22Rv1 (cell line): ENCODE results near the gene WWOX.

Experiments used
- CTCF ChIP-seq: fragments of 450-650 bp; IDR thresholded peaks from 2 replicates; pipeline ENCODE4 v1.5.1; 2017; ENCODE audit warnings: mild to moderate bottlenecking
- ZFX ChIP-seq: fragments of 450-650 bp; IDR thresholded peaks from 2 replicates; pipeline ENCODE4 v1.6.1; 2017; ENCODE audit warnings: antibody characterized with exemption, borderline replicate concordance

GRCh38 chr16:79055251-79055970 is 956.0 kb downstream of the WWOX start:
- TF ChIP-seq CTCF (no peak), ZFX (no peak)
